ENCODE measurements around the gene AGPAT3.

AGPAT3 gene

GRCh38 chr21:44005071-44005470, 140.0 kb downstream of the AGPAT3 start:
- no peak for FAIRE-seq

DNA sequence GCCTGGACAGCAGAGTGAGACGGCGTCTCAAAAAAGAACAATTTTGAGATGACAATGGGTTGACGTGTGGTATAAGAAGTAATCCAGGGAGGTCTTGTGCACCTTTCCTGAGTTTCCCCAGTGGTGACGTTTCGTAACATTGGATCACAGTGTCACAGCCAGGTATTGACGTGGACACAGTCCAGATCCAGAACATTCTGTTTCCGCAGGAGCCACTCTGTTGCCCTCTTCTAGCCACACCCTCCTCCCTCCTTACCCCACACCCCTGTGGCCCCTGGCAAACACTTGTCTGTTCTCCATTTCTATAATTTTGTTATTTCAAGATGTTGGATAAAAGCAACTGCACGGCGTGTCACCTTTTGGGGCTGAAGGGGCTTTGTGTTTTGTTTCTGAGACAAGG, 140.6 kb downstream of the AGPAT3 start:
- no peak for FAIRE-seq

- FAIRE-seq, result no peak
Measured at GRCh38 chr21:44006017-44006619, 141.1 kb downstream of the AGPAT3 start.

DNA sequence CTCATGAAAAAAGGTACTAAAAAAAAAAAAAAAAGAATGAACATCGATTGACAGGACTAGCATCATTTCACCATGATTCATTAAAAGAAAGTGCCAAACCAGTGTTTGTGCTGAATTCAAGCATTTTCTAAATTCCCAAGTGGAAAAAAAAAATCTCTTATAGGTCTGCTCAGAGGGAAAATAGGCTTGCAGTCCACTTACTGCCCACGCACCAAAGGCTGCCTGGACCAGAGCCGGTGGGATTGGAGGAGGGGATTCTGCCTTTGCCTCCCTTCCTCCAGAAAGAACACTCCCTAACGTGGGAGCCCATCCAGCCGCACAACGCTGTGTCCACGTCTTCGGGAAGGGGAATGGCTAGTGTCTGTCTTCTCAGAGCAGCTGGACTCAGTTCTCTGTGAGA, 141.6 kb downstream of the AGPAT3 start:
- FAIRE-seq, result no peak

DNA sequence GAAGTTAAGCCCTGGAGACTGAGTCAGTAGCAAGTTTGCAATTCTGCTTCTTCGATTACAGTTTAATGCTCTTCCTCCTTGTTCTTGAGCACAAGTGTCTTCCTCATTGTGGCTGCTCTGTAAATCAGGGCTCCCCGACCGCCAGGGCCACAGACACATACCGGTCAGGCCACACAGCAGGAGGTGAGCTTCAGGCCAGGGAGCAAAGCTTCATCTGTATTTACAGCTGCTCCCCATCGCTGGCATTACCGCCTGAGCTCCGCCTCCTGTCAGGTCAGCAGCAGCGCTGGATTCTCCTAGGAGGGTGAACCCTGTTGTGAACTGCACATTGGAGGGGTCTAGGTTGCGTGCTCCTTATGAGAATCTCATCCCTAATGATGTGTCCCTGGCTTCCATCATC, 145.4 kb downstream of the AGPAT3 start:
- no peak for FAIRE-seq

- FAIRE-seq, result no peak
Measured at GRCh38 chr21:44011123-44011522, 146.1 kb downstream of the AGPAT3 start.

DNA sequence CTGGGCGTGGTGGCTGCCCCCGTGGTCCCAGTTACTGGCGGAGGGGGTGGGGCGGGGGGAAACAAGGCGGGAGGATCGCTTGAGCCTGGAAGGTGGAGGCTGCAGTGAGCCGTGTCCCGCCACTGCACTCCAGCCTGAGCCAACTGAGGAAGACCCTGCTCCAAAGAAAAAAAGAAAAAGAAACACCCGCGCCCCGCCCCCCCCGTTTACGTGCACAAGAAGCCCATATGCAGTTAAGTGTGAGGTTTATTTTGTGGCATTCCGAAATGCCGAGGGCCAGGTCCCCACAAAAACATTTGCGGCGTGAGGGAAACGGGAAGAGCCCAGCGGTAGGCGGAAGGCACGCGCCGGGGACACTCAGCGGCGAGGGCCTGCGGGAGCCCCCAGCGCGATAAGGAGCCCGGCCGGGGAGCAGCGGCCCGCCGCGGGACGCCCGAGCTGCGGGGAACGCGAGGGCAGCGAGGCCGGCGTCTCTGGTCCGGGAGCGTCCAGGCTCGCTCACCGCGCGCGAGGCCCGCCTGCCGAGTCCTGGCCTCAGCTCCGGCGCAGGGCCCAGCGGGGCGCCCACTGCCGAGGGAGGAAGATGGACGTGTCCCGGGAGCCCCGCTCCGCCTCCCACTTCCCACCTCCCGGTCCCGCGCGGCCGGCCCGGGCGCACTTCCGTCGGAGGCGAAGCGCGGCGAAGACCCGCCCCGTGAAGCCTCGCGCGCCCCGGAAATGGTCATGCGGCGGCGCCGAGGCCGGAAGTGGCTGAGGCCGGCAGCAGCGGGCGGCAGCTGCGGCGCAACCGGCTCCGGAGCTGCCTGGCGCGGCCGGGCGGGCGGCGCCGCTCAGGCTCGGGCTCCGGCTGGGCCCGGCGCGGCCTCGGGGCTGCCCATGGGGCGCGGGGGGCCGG, 146.8 kb downstream of the AGPAT3 start, which contains the start of gene TRAPPC10:
Gene TRAPPC10, plus strand, starts transcription at position 731 of the 895 bp plus-strand sequence. CDS start 185 bp downstream, outside the sequence.
- FAIRE-seq, result no peak

- no peak for FAIRE-seq
Measured at GRCh38 chr21:44012474-44013379, 147.7 kb downstream of the AGPAT3 start.

DNA sequence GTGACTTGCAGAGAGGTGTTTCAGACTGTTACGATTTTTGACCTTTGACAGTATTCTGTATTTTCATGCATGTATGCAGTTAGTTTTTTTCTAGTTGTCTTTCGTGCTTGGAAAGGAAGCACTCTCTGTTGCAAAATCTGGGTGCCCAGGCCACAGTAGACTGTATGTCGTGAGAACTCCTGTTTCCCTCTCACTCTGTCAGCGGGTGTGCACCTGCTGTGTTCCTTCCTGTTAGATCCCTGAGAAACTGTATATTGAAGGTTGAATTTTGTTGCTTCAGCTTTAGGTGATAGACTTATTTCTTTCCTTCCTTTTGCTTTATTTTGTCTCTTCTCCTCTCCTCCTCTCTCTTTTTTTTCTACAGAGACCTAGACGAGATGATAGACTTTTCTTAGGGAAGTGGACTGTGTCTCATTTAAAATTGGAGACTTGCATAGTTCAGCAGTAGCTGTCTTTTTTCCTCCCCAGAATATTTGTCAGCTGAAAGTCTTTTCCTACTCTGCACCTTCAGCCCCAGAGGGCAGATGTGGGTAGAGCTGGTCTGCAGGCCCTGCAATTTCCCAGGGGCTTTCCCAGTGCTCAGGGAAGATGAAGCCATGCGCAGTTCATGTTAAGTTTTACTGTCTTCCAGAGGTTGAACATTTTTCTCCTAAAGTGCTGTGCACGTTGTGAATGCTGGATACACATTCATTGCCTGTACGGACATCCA, 148.5 kb downstream of the AGPAT3 start:
- no peak for FAIRE-seq

DNA sequence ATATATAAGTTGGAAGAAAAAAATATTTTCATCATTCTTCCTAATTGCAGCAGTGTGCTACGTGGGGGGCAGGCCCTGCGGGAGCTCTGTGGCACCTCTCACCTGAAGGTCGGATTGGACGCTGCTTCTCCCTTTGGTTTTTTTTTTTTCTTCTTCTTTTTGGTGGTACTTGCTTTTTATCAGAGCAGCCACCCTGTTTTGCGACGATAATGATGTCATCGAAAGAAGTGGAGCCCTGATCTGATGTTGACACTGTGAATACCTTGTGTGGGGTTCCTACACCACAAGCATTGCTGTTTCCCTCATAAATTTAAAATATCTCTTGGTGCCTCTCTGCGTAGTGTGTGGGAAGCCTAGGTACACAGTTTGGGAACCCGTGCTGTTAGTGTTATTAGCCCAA, 152.6 kb downstream of the AGPAT3 start:
- FAIRE-seq, result no peak

GRCh38 chr21:44018127-44018526, 153.1 kb downstream of the AGPAT3 start:
- FAIRE-seq, result no peak

DNA sequence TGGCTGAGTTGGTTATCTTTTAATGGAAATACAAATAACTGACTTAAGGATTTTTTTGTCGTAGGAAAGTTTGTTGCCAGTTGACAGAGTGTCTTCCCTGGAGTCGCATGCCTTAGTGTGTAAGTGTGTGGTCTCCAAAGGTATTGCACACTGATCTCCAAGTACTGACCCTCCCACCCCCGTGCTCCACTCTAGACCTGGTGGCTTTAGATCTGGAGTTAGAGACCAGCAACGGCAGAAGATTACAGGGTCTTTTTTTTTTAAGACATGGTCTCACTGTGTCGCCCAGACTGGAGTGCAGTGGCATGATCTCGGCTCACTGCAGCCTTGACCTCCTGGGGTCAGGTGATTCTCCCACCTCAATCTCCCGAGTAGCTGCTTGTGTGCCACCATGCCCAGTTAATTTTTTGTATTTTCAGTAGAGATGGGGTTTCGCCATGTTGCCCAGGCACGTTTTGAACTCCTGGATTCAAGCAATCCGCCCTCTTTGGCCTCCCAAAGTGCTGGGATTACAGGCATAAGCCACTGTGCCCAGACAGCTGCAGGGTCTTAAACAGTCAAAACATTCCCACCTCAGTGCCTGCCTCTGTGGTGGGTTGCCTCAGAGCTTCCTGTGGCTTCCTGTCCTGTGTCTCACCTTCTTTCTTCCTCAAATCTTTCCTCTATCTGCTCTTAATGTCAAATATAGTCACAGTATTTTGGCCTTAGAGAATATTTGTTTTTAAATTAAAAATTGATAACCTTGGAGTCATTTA, 154.0 kb downstream of the AGPAT3 start:
- no peak for FAIRE-seq

- no peak for FAIRE-seq
Measured at GRCh38 chr21:44019568-44019958, 154.5 kb downstream of the AGPAT3 start.

DNA sequence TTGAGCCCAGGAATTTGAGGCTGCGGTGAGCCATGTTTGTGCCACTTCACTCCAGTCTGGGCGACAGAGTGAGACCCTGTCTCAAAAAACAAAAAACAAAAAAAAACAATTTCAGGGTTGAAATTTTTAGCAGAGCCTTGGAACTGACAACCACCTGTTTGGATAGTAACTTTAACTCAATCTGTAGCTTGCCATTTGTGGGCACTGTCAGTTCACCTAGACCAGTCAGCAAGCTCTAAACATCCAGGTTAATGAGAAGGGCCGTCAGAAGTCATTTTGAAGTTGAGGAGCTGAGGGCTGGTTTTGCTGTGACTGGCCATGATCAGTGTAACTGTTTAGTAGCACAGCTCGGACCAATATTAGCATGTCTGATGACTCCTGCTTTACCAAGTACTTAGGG, 155.5 kb downstream of the AGPAT3 start:
- no peak for FAIRE-seq

DNA sequence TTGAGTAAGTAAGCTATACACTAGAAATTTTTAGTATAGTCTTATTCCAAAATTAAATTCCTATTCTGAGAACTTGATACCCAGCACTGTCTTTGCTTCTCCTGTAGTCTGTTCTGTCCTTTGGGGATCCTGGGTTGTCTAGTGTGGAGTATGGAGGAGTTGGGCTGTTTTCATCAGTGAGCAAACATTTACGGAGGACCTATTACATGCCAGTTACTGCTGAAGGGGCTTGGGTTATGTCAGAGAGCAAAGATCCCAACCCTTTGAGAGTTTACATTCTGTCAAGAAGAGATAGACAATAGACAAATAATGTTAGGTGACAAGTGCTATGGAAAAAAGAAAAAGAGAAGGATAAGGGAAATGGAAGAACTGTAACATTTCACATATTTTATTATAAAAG, 156.0 kb downstream of the AGPAT3 start:
- FAIRE-seq, result no peak

DNA sequence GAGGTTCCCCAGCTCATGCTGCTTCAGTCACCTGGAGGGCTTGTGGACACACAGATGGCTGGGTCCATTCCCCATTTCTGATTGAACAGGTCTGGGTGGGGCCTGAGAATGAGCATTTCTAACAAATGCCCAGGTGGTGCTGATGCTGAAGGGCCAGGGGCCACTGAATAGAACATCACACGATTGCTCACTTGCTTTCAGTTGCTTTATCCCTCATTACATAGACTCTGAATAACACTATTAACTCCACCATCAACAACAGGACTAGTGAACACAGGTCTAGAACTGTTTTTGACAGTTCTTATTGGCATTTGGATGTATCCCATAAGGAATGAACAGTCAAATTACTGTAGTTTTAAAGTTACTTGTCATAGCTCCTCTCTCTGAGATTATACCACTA, 159.2 kb downstream of the AGPAT3 start:
- no peak for FAIRE-seq

- FAIRE-seq, result no peak
Measured at GRCh38 chr21:44024887-44025353, 159.9 kb downstream of the AGPAT3 start.

DNA sequence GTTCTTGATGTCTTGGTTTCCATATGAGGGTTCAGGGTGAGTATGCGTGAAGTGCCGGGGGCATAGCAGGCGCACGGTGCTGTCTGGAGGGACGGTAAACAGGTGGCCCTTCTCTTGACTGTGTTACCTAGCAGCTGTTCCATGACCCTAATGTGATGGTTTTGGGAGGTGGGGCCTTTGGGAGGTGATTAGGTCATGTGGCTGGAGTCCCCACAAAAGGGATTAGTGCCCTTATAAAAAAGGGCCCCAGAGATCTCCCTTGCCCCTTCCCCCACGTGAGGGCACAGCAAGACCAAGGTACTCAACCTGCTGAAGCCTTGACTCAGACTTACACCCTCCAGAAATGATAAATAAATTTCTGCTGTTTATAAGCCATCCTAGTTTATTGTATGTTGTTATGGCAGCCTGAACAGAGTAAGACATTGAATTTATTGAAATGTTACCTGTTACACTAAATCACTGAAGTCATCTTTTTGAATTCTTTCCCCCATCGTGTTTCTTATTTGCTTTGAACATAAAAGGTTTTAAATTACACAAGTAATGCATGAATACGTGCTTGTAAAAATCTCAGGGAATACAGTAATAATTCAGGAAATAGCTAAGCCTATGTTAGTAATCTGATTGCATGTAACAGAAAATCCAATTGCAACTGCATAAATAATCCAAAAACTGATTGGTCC, 162.7 kb downstream of the AGPAT3 start:
- no peak for FAIRE-seq

DNA sequence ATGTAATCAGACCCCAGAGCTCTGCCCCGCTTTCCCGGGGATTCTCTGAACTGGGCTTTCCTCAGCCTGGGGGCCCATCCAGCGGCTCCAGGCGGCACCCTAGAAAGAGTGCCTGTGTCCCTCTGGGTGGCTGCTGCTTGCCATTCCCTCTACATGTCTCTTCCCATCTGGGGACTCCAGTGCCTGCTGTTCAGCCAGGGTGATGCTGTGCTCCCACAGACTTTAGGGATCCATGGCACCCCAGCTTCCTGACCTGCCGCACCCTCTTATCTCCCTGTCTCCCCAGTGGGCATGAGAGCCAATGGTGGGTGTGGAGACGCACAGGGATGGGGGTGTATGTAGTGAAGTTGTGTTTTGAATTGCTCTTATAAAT, 163.2 kb downstream of the AGPAT3 start:
- FAIRE-seq, result no peak

DNA sequence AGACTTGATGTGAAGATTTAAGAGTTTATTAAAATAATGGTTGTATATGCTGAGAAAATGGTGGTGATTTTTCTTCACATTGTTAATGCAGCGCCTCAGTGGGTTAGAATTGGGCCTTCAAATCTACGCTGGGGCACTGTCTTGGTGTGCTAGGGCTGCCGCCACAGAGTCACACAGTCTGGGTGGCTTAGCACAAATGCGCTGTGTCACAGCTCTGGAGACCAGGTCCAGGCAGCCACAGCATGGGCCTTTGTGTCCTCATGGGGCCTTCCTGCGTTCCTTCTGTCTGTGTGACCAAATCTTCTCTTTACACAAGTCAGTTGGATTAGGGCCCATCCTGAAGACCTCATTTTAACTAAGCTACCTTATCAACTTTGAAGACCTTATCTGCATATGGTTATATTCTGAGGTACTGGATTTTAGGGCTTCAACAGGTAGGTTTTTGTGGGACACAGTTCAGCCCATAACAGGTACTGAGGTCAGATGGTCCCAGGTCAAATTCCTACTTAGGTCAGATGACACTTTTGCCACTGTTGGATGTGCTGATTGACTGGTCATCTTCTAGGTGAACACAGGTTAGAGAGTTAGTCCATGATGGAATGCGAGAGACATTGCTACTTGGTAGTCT, 164.6 kb downstream of the AGPAT3 start:
- FAIRE-seq, result no peak

GRCh38 chr21:44035244-44035643, 170.2 kb downstream of the AGPAT3 start:
- no peak for FAIRE-seq

Measured in A204.1 (cell line).